ENCODE results near the gene HRAS. TPM values are rescaled to one million over a fixed set of nuclear protein-coding genes. Genes with fewer than 3 reads are reported as not detected.

Gene HRAS
- total RNA-seq, 2 donors from 2014 or later = 64.8 to 68.2 TPM

DNA sequence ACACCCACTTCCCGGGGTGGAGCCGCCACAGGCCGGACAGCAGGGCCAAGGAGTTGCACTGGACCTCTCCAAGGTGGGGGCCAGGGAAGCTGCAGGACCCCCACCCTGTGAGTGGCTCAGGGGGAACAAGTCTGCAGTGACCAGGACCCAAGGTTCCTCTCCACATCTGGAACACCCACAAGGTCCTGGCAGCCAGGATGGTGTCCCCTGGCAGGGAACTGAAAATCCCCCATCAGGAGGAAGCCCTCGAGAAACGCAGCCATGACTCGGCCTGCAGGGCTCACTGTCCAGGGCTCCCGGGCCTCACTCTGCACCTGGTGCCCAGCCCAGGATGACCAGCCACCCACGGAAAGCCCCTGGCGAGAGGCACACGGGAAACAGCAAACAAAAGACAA is 39.8 kb downstream of the HRAS start:
- WGBS, 2 experiments (ENCODE audit: insufficient coverage in 1 of 2, insufficient read length in 1 of 2) = 96 to 97% methylated on average over 6 to 10 of the region's 10 CpGs
- Mint-ChIP-seq H3K4me3 (no peak overlapping the region), H3K27me3 (ENCODE audit: insufficient read depth) (no peaks in the 10 kb centered on the region), H3K27ac (no peak overlapping the region), H3K4me1 (no peaks in the 10 kb centered on the region), H3K9me3 (peaks cover 11% of the 10 kb centered on the region), H3K36me3 (ENCODE audit: low read depth) (peaks cover 51% of the 10 kb centered on the region)
- Histone ChIP-seq H3K27me3 (ENCODE audit: control insufficient read depth, insufficient read depth, low read length, poor library complexity, severe bottlenecking) (no peaks in the 10 kb centered on the region), H3K4me1 (ENCODE audit: control insufficient read depth, insufficient read depth, low read length) (no peaks in the 10 kb centered on the region), H3K9me3 (ENCODE audit: control insufficient read depth, low read length) (peaks cover 5% of the 10 kb centered on the region), H3K36me3 (ENCODE audit: control insufficient read depth, insufficient read depth, low read length) (peaks cover 48% of the 10 kb centered on the region), H3K9ac (ENCODE audit: extremely low read depth, low read length, poor library complexity, severe bottlenecking) (no peak overlapping the region), H3K4me3 (ENCODE audit: low read length) (no peak overlapping the region), H3K27ac (ENCODE audit: low read depth, low read length) (peak overlapping the region; percentile 41)
- no peak for DNase-seq
- TF ChIP-seq, protein P1, sequence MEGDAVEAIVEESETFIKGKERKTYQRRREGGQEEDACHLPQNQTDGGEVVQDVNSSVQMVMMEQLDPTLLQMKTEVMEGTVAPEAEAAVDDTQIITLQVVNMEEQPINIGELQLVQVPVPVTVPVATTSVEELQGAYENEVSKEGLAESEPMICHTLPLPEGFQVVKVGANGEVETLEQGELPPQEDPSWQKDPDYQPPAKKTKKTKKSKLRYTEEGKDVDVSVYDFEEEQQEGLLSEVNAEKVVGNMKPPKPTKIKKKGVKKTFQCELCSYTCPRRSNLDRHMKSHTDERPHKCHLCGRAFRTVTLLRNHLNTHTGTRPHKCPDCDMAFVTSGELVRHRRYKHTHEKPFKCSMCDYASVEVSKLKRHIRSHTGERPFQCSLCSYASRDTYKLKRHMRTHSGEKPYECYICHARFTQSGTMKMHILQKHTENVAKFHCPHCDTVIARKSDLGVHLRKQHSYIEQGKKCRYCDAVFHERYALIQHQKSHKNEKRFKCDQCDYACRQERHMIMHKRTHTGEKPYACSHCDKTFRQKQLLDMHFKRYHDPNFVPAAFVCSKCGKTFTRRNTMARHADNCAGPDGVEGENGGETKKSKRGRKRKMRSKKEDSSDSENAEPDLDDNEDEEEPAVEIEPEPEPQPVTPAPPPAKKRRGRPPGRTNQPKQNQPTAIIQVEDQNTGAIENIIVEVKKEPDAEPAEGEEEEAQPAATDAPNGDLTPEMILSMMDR (conservative IDR thresholded peaks at IDR 0.05) = no peak

DNA sequence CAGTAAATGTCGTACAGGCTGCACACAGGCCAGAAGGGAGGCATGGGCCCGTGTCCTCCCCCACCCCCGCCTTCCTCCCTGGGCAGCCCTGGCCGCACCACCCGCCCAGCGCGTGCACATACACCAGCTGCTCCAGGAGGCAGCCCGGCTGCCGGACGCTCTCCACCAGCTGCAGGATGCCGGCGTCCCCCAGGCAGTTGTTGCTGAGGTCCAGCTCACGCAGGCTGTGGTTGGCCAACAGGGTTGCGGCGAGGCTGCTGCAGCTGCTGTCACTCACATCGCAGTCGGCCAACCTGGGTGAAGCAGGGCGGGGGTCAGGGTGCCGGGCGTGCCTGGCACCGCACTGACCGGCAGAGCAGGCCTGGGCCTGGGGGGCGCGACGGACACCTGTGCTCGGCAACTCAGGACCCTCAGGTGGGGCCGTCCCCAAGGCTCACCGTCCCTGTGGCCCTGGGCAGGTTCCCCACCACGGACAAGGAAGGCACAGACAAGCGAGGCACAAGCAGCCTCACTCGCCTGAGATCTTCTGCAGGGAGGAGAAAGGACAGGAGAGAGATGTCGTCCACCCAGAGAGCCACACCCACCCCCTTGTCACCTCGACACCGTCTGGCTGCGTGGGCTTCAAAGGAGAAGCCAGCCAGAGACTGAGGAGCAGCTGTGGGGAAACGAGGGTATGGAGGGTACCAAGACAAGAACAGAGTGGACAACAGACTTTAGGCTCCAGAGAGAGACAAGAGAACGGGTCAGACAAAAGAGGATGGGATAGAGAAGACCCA is 40.4 kb downstream of the HRAS start:
- 94 to 97% methylated on average over 19 to 37 of the region's 37 CpGs for WGBS, 2 experiments (ENCODE audit: insufficient coverage in 1 of 2, insufficient read length in 1 of 2)
- Mint-ChIP-seq H3K9me3 (peaks cover 11% of the 10 kb centered on the region), H3K36me3 (ENCODE audit: low read depth) (peaks cover 48% of the 10 kb centered on the region), H3K27me3 (ENCODE audit: insufficient read depth) (no peaks in the 10 kb centered on the region), H3K4me3 (no peak overlapping the region), H3K4me1 (no peaks in the 10 kb centered on the region), H3K27ac (peak overlapping the region; percentile 55)
- Histone ChIP-seq H3K36me3 (ENCODE audit: control insufficient read depth, insufficient read depth, low read length) (peaks cover 42% of the 10 kb centered on the region), H3K27me3 (ENCODE audit: control insufficient read depth, insufficient read depth, low read length, poor library complexity, severe bottlenecking) (no peaks in the 10 kb centered on the region), H3K9me3 (ENCODE audit: control insufficient read depth, low read length) (peaks cover 5% of the 10 kb centered on the region), H3K4me1 (ENCODE audit: control insufficient read depth, insufficient read depth, low read length) (no peaks in the 10 kb centered on the region), H3K9ac (ENCODE audit: extremely low read depth, low read length, poor library complexity, severe bottlenecking) (no peak overlapping the region), H3K27ac (ENCODE audit: low read depth, low read length) (peak overlapping the region; percentile 41), H3K4me3 (ENCODE audit: low read length) (no peak overlapping the region)
- TF ChIP-seq, protein P1 (conservative IDR thresholded peaks at IDR 0.05) = no peak
- no peak for DNase-seq

GRCh38 chr11:492427-493226 is 42.7 kb downstream of the HRAS start:
- H3K27me3 Mint-ChIP-seq (ENCODE audit: insufficient read depth) = no peaks in the 10 kb centered on the region

More at GRCh38 chr11:492427-493226, 42.7 kb downstream of the HRAS start:
- Histone ChIP-seq H3K36me3 (ENCODE audit: control insufficient read depth, insufficient read depth, low read length) (peaks cover 19% of the 10 kb centered on the region), H3K9me3 (ENCODE audit: control insufficient read depth, low read length) (peaks cover 2% of the 10 kb centered on the region), H3K4me3 (ENCODE audit: low read length) (no peak overlapping the region), H3K27me3 (ENCODE audit: control insufficient read depth, insufficient read depth, low read length, poor library complexity, severe bottlenecking) (no peaks in the 10 kb centered on the region), H3K4me1 (ENCODE audit: control insufficient read depth, insufficient read depth, low read length) (no peaks in the 10 kb centered on the region), H3K9ac (ENCODE audit: extremely low read depth, low read length, poor library complexity, severe bottlenecking) (no peak overlapping the region), H3K27ac (ENCODE audit: low read depth, low read length) (no peak overlapping the region)
- WGBS, 2 experiments (ENCODE audit: insufficient coverage in 1 of 2, insufficient read length in 1 of 2) = 93 to 94% methylated on average over 28 to 32 of the region's 32 CpGs
- TF ChIP-seq, protein P1 (conservative IDR thresholded peaks at IDR 0.05) = no peak
- H3K4me3 Mint-ChIP-seq = no peak overlapping the region
- H3K9me3 Mint-ChIP-seq = peaks cover 8% of the 10 kb centered on the region
- no peaks in the 10 kb centered on the region for H3K4me1 Mint-ChIP-seq
- H3K36me3 Mint-ChIP-seq (ENCODE audit: low read depth) = peaks cover 33% of the 10 kb centered on the region
- H3K27ac Mint-ChIP-seq = no peak overlapping the region
- DNase-seq = no peak
